ELR (cell line): ENCODE data around the gene MAPKAPK3.
A peak's percentile ranks its signal among the peaks of the same experiment; 100 is the strongest.
"Not testable (repeated sequence)": the region's sequence is repeated elsewhere in the genome, so short reads cannot be mapped to it uniquely, and the experiment has no call there.

Experiments
- DNase-seq: peaks from one replicate; pipeline ENCODE4 v3.0.0-alpha.2; 2015; ENCODE audit warnings: low read depth

Gene MAPKAPK3

DNA sequence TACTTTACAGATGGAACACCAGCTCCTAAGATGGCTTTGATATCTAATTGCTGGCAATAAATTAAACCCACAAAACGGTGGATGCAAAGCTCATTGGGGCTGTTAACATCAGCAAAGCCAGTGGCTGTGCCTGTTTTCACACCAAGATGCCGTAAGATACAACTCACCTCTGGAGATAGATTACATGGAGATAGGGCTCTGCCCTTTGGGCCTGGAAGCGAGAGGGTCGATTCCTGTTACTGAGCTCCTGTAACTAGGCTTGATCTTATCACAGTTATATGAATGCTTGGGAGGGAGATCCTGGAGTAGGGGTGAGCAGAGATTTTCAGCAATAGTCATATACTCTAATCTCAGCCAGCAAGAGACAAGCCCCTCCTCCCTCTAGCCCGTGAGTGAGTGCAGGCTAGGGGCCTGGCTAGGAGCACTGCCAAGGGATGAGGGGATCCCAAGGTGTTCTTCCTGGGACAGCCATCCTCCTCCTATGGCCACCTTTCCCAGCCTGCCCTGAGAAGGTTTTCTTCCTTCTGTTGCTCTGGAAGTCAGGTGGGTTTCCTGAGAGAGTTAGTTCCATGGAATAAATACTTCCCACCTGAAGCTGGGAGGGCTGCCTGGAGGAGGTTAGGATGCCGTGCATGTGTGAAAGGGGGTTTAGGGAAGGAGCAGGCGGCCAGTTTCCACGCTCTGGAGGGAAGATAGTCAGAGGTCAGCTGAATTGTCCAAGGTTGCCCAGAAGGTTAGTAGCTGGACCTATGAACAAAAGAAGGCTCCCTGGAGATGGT, 39.7 kb downstream of the MAPKAPK3 start:
- DNase-seq = no peak

DNA sequence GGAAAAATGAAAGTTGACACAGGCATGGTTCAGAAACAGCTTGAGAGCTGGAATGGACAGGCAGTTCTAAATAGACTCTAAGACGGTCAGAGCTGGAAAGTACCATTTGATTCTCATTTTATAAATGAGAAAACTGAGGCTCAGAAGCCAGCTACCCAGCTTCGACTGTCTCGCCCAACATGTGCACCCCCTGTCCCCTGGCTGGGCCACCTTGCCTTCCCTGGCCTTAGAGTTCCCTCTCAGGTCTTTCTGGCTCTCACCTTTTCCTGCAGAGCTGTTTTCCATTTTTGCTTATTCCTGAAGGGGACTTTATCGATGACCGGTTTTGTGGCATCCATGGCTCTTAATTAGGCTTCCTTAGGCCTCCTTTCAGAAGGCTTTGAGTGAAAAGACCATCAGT, 40.5 kb downstream of the MAPKAPK3 start:
- no peak for DNase-seq

DNA sequence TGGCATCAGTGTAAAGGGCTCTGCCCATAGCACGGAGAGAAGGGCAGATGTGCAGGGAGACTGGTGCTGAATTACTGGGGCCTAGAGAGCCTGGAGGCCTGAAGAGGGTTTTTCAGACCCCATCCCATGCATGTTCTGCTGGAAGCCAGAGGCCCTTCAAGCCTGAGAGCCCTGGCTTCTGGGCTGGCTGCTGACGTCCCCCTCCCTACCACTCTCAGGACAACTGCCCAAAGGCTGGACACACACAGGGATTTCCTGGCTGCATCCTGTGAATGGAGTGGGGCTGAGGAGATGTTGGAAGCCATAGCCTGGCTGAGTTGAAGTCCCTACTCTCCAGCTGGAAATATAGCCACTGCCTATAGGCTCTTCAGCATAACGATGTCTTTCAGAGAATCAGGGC, 40.9 kb downstream of the MAPKAPK3 start:
- no peak for DNase-seq

DNA sequence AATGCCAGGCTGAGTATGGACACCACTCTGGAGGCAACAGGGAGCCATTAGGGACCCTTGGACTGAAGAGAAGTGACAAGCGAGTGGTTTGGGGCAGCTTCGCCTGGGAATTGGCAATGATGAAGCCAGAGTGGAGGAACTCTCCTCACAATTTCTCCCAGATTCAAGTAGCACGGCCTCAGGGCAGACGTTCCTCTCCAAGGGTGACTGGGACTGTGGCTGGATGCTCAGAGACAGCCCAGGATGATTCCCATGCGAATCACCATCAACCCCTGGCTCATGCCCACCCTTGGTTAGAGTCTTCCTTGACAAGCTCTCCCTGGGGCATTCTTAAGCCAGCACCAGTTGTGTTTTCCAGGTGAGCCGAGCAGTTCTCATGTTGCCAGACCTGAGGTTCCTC, 41.5 kb downstream of the MAPKAPK3 start:
- peak; percentile 54 for DNase-seq

DNA sequence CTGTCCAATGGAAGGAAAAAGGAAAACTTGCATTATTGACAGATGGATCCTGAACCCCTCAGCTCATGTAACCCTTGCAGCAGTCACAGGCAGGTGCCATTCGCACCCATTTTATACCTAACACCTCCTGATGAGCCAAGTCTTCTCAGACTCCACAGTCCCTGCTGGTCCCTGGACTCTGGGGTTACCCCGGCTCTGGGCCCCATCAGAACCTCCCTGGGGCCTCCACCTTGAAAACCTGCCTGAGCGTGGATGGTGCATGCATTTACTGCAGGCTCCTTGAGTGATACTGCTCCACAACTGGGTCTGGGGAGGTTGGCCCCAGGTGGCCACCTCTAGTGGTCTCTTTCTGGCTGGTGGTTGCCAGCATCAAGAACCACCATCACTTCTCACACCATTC, 41.9 kb downstream of the MAPKAPK3 start:
- DNase-seq = no peak

DNA sequence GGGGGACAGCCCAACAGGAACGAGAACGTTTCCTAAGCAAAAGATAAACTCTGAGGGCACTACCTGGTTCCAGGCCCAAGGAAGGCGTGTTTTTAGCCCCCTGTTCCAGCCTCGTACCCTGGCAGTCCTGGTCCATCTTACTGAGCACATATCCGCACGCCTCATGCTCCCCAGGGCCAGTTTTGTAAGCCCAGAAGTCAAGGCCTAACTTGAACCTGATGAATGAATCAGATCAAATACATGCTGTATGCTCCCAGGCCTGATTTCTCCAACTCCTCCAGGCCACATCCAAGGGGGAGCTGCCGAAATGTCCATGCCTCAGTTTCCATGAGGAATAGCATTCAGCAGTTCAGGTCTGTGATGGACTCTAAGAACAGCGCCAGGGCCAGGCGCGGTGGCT, 43.4 kb downstream of the MAPKAPK3 start:
- no peak for DNase-seq

DNA sequence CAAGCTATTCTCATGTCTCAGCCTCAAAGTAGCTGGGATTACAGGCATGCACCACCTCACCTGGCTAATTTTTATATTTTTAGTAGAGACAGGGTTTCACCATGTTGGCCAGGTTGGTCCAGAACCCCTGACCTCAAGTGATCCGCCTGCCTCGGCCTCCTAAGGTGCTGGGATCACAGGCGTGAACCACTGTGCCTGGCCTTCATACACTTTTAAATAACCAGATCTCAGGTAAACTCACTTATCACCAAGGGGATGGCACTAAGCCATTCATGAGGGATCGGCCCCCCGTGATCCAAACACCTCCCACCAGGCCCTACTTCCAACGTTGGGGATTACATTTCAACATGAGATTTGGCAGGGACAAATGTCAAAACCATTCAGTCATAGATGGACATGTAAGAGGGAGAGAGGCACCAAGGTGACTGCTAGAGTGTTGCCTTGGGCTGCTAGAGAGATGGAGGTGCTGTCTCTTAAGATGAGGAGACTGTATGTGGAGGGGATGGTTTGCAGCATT, 44.4 kb downstream of the MAPKAPK3 start:
- DNase-seq = no peak

DNA sequence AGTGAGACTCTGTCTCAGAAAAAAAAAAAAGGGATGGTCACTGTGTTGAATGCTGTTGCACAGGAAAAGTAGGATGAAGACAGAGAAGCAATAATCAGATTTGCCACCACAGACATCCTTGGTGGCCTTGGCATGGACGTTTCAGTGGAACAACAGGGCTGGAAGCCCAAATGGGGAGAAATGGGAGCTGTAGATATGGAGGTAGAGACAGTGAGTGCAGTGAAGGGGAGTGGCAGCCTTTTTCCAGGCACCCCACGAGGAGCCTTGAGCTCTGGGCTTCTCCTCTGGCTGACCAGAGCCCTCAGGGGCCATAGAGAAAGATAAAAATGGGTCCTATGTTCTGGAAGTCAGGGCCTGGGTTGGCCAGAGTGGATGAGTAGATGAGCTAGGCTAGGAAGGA, 45.5 kb downstream of the MAPKAPK3 start:
- DNase-seq = no peak

DNA sequence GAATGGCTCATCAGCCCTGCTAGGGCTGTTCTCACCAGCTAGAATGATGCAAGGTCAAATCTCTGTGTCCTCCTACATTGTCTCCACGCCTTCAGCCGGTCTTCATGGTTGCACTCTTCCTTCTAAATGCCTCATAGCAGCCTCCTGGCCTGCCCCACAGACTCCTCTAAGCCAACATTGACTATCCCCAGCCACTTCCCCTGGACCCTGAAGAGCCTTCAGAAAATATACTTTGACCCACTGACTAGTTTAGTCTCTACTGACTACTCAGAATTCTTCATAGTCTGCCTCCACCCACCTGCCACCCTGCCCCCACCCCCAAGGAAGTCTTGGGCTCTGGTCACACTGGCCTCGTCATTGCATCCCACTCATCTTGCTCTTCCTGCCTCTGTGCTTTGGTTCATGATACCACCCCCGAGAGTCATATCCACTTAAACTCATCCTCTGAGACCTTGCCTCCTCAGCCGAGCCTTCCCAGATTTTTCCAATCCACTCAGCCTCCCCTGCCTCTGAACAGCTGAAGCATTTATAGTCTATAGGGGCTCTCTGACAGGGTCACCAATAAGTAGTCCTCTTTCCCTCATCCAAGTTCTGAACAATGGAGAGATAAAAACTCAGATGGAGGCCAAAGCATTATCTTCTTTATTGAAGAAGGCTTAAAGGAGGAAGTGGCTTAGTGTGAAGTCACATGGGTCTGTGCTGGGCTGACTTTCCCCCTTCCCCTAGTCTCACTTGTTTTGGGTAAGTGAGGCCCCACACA, 48.3 kb downstream of the MAPKAPK3 start:
- DNase-seq = no peak

DNA sequence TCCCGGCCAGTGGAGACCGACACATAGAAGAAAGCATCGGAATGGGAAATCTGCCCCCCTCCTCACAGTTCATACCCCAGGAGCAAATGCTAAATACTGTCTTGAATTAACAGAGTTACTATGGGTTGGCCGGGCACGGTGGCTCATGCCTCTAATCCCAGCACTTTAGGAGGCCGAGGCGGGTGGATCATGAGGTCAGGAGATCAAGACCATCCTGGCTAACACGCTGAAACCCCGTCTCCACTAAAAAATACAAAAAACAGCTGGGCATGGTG, 48.8 kb downstream of the MAPKAPK3 start:
- not testable (repeated sequence) for DNase-seq

DNA sequence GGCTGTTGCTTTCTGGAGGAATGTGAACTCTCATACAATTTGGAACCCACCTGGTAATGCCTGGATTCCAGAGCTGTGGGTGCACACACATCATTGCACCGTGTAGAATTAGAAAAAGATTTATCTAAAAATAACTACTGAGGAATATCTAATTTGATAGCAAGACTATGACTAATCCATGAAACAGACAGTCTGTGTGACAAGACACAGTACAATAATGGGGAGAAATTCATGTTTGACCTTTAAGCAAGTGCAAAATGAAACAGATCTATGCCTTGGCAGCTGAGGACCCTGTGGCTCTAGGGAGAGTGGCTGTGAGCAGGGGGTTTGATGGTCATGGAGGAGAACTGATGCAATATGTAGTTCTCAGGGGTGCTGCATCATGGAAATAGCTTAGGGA, 49.9 kb downstream of the MAPKAPK3 start:
- no peak for DNase-seq

DNA sequence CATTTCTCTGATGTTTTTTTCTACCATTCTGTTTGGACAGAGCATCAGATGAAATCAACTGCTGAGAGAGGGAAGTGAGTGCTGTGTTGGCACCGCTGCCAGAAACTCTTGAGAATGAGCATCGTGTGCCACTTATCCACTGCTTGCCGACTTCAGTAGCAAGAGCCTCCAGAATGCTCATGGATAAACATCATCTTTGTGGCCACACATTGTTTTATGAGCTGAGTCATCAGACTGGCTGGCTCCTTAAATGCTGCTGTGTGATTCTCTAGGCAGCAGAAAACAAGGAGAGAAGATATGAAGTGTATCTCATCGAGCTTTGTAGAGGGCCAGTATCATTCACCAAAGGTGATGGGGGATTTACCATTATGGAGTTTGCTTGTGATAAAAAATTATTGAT, 54.4 kb downstream of the MAPKAPK3 start:
- DNase-seq = peak; percentile 86

DNA sequence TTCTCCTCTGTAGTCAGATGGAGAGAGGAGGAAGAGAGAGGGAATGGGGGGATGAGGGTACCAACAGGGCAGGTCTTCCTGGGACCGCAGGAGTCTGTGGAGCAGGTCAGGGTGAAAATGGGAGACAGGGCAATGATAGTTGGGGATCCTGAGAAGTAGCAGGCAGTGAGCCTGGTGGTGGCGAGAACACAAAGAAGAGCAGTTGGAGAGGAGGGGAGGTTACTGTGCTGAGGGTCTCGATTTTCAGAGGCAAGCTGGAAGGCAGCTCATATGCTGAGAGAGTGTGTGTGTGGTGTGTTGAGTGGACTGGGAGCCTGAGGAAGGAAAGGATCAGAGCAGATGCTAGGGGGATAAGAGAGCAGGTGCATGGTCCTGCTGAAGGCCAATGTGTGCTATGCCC, 55.7 kb downstream of the MAPKAPK3 start:
- DNase-seq = no peak

DNA sequence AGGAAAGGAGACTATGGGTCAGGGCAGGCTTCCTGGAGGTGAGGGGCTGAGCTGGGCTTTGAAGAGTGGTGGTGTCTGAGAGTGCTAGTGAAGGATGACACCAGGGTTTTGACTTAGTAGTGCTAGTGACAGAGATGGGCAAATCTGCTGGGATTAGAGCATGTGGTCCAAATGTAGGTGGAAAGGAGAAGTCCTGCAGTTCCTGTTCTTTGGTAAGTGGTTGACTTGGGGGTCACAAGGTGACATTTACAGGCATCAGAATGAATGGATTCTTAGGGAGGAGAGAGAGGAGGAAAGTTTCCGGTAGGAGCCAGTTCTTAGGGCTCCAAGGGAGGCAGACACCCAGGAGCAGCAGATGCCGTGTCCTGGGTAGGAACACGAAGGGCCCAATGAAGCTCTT, 57.0 kb downstream of the MAPKAPK3 start:
- DNase-seq = no peak

DNA sequence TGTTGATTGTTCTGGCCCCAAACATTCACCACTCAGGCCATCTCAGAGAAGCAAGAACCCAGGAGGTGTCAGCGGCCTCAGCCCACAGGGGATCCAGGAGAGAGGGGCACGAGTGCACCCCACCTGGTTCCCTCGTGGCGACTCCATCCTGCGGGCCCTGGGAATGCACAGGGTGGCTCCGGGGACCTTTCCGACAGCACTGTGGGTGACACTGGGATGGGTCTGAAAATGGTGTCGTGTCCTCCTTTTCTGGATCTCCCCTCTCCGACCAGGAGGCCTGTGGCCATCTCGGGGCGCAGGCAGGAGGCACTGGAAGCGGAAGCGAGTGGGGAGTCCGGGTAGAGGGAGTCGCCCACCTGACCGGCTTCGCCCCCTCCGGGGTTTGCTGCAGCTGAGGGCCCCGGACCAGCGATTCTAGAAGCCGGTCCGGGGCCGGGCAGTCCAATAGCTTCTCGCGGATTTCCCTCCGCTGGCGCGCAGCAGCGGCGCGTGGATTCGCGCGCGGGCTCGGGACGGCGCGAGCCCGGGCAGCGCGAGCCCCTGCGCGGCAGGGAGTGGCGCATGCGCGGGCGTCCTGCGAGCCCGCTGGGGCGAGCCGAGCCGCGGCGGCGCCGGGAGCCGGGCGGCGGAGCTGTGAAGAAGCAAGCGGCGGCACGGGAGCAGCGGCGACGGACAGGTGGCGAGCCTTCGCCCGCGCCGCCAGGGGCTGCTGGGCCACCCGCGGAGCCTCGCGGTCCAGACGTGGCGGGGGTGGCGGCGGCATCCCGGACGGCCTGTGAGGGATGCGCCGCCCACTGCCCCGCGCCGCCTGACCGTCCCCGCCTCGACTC, 57.6 kb downstream of the MAPKAPK3 start, which contains the start of gene DOCK3:
Gene DOCK3 (plus strand): TSS at position 579 of the 830 bp plus-strand sequence. CDS start 337 bp downstream, outside the sequence.
- peak; percentile 39 for DNase-seq

DNA sequence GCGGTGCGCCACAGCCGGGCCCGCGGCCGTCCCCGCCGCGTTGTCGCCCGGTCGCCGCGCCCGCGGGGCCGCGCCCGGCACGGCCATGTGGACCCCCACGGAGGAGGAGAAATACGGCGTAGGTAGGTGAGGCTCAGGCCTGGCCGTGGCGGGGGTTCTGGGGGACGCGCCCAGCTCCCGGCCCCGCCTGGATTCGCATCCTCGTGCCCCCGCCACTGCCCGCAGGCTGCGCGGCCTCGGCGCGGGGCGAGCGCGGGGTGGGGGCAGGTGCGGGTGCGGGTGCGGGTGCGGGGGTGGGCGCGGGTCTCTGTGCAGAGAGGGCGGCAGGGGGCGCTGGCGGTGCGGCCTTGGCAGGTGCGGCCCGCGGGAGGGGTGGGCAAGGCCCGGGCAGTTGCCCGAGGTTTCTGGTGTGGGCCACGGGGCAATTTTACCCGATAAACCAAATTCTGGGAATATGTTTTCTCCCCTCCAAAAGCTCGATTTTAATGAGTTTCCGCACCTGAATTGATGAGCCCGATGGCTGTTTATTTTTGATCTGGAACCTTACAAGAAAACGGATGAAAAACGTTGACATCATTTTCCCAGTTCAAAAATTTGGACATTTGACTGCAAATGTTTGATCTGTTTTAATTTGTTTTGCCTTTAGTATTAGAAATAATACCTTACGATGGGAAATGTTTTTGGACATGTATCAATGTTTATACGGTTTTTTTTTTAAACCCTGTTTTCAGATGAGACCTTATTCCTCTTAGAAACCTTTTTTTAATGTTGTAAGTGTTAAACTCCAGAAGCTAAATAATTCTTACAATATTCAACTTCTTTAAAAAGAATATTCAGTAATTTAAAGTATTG, 58.5 kb downstream of the MAPKAPK3 start:
- DNase-seq = no peak

DNA sequence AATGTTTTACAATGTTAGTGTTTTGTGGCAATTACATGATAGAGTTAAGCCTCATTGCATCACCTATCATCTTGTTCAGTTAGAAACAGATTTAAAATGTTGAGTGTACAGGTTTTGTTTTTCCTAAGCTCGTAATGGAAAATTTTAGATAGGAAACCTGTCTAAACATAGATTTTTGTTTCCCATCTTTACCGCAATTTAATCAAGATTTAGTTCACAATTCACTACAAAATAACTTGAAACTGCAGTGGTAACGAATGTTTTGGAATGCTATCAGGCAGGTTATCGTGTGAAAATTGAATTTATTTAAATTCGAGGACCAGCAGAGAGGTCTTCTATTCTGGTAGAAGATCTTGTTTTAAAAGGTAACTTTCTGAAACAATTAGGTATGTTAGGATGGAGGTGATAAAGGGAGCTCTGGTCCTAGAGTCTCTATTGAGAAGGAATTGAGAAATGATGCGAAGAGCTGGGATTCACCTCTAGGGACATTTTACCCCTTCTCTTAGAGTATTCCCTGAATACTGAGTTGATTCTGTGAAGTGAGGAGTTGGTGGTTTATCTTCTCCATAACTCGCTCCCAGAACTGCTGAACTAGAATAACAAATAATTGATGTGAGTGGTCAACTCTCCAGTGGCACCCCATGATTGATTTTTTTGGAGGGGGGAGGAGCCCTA, 59.2 kb downstream of the MAPKAPK3 start:
- no peak for DNase-seq

DNA sequence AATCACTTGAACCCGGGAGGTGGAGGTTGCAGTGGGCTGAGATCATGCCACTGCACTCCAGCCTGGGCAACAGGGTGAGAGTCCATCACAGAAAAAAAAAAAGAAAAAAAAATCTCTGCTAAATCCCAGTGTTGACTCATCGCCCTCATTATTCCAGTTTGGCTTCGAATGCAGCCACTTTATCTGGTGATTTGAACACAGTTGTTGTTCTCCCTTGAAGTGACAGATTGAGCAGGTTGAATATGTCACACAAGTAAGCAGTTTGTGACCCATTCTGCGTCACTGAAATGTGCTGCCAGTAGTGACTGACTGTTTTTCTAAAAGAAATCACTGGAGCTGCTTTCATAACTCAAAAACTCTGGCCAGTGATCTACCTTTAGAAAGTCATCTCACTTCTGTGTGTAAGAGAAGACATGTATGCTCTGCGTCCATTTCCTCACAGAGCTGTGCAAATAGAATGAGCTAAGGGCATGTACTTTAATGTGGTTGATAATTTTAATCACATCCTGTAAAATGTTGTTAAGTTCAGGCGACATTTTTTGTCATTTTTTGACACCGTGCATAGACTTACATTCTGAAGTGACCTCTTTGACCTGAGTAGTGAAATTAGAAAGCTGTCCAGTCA, 70.3 kb downstream of the MAPKAPK3 start:
- no peak for DNase-seq

DNA sequence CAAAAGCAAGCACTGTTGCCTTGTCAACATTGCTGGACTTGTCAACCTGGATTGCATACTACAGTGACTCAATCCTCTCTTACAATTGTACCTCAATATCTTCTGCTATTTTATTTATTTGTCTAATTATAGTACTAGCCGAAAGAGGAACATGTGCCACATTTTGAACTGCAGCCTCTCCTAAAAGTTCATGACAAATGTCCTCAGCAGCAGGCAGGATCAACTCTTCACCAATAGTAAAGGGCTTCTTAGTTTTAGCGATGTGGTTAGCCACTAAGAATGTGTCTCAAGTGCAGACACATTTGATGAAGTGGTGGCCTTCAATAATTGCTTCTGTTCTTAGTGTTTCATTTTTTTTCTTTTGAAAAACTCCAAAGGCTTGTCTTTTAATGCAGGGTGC, 71.0 kb downstream of the MAPKAPK3 start:
- DNase-seq = no peak

DNA sequence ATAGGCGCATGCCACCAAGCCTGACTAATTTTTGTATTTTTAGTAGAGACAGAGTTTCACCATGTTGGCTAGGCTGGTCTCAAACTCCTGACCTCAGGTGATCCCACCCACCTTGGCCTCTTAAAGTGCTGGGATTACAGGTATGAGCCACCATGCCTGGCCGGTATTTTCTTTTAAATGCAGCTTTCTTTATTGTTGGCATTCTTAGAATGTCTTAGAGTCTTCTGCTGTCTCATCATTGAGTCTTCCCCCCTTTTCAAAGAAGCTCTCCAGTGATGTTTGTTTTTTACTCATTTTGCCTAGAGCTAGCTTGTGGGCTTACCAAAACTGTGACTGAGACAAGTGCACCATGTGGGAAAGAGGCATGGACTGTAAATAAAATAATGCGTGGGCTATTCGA, 71.7 kb downstream of the MAPKAPK3 start:
- DNase-seq = not testable (repeated sequence)

DNA sequence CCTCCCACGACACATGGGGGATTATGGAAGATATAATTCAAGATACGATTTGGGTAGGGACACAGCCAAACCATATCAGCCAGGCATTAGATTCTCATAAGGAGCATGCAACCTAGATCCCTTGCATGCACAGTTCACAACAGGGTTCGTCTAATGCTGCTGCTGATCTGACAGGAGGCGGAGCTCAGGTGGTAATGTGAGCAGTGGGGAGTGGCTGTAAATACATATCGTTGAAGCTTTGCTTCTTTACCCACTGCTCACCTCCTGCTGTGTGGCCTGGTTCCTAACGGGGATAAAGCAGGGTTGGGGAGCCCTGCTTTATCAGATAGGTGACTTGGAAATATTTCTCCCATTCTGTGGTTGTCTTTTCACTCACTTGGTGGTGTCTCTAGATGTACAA, 72.6 kb downstream of the MAPKAPK3 start:
- DNase-seq = no peak
